ENCODE measurements around the gene TBXT.
"Not testable (repeated sequence)": the region's sequence is repeated elsewhere in the genome, so short reads cannot be mapped to it uniquely, and the experiment has no call there.

DNA sequence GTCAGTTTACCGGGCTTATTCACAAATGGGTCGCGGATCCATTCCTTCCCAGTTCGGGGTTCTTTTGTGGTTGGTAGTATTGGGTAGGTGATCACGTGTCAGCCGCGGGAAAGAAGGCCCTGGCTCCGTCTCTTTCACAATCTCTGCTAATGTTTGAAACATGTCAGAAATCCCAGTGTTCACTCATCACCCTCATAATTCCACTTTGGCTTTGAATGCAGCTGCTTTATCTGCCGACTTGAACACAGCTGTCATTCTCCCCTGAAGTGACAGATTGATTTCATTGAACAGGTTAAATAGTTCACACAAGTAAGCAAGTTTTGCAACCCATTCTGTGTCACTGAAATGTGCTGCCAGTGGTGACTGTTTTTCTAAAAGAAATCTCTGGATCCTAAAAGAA is 44.5 kb downstream of the TBXT start:
- TF ChIP-seq, protein P1, sequence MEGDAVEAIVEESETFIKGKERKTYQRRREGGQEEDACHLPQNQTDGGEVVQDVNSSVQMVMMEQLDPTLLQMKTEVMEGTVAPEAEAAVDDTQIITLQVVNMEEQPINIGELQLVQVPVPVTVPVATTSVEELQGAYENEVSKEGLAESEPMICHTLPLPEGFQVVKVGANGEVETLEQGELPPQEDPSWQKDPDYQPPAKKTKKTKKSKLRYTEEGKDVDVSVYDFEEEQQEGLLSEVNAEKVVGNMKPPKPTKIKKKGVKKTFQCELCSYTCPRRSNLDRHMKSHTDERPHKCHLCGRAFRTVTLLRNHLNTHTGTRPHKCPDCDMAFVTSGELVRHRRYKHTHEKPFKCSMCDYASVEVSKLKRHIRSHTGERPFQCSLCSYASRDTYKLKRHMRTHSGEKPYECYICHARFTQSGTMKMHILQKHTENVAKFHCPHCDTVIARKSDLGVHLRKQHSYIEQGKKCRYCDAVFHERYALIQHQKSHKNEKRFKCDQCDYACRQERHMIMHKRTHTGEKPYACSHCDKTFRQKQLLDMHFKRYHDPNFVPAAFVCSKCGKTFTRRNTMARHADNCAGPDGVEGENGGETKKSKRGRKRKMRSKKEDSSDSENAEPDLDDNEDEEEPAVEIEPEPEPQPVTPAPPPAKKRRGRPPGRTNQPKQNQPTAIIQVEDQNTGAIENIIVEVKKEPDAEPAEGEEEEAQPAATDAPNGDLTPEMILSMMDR (IDR thresholded peaks at IDR 0.05): not testable (repeated sequence)
- TF ChIP-seq POLR2A (IDR thresholded peaks at IDR 0.05): not testable (repeated sequence)

All from thyroid gland (tissue), 4 donors.